Right lobe of liver (tissue), 6 donors: ENCODE measurements around the gene TLX2. TPM values are rescaled to one million over a fixed set of nuclear protein-coding genes. Genes with fewer than 3 reads are reported as not detected.

ENCODE experiments used
- ATAC-seq, 4 donors: fragments of 200-7000 bp; cut with Tn5 transposase; one replicate each; pipeline ENCODE4 v1.9.1; 2020; ENCODE audit warnings: mild to moderate bottlenecking in 4 of 4, moderate library complexity in 4 of 4
- DNase-seq, 3 donors: peaks; one replicate each; pipeline ENCODE4 v3.0.0-alpha.2; 2020
- H3K27ac ChIP-seq, 3 donors: fragments of 200-600 bp; one replicate each; pipeline ENCODE4 v1.8.0; 2022
- H3K27me3 ChIP-seq, 2 donors: fragments of 200-600 bp; one replicate each; pipeline ENCODE4 v1.8.0; 2022
- H3K36me3 ChIP-seq, 4 donors: fragments of 200-600 bp; sonication (generic) in 1 of 4; one replicate each; pipeline versions ENCODE4 v1.5.1 to v1.8.0; 2017 to 2022; ENCODE audit warnings: control low read depth in 1 of 4
- H3K4me1 ChIP-seq, 4 donors: fragments of 200-600 bp; sonication (generic) in 1 of 4; one replicate each; pipeline versions ENCODE4 v1.5.1 to v1.8.0; 2017 to 2022; ENCODE audit warnings: control low read depth in 1 of 4
- H3K4me3 ChIP-seq, 3 donors: fragments of 200-600 bp; one replicate each; pipeline ENCODE4 v1.8.0; 2022
- H3K9me3 ChIP-seq, 4 donors: fragments of 200-600 bp; sonication (generic) in 1 of 4; one replicate each; pipeline versions ENCODE4 v1.5.1 to v1.8.0; 2017 to 2022; ENCODE audit warnings: control low read depth in 1 of 4
- POLR2A ChIP-seq: fragments of 450-650 bp; IDR thresholded peaks from one replicate; pipeline ENCODE4 v1.6.1; 2017; ENCODE audit warnings: antibody characterized with exemption, mild to moderate bottlenecking
- WGBS: methylation state at CpG from one replicate; pipeline ENCODE4 v1.1.6; 2018; ENCODE audit warnings: low coverage, low lambda C conversion rate; ENCODE audit not compliant: insufficient coverage; ENCODE audit errors: missing lambda C conversion rate; 5-methylcytosine and 5-hydroxymethylcytosine counted together
- intact Hi-C, 2 donors: fragments of 100-400 bp; cut with DNase I; formaldehyde crosslinking; loops; one replicate each; pipeline versions ENCODE4 v1.11.2 to v1.14.1; 2022
- total RNA-seq, 6 experiments: library from RNA; depleted of rRNA in 2 of 6; stranded (reverse); fragments of >200 nt in 2 of 6; fragmentation: NEBNext Ultra II Directional in 3 of 6; extraction: Animal tissue kit (Norgen Biotek cat#: 25700) in 3 of 6; gene quantifications; one replicate each; pipeline versions ENCODE4 v1.1.0 to v1.2.4, GENCODE V29; 2016 to 2023
- TF ChIP-seq, protein P1 (sequence below), 4 donors: fragments of 200-600 bp in 3 of 4; fragments of 450-650 bp in 1 of 4; IDR thresholded peaks; one replicate each; pipeline versions ENCODE4 v1.5.1 to v1.8.0; 2016 to 2022; ENCODE audit warnings: antibody characterized with exemption in 4 of 4, mild to moderate bottlenecking in 2 of 4
- donor health status: DM: no; HTN: yes; CAD: no.
- donor health status: DM: no; HTN: no; CAD: no.
- donor health status: DM: no; HTN: no; CAD: no.
- donor health status: DM: no; HTN: yes; CAD: no.
- donor health status: DM: no; HTN: yes; CAD: no.

The TLX2 gene
- total RNA-seq, 6 experiments from 2014 or later: not detected

- 5% methylated on average over 7 of the region's 7 CpGs for WGBS
- Histone ChIP-seq H3K9me3 (no peaks in the 10 kb centered on the region), H3K27me3 (no peaks in the 10 kb centered on the region), H3K27ac (peak overlapping the region; percentile 66 to 91 (median 88)), H3K4me1 (peaks cover 0 to 29% (median 5%) of the 10 kb centered on the region in 4 donors), H3K36me3 (peaks cover 0 to 16% (median 5%) of the 10 kb centered on the region in 4 donors), H3K4me3 (peak overlapping the region; percentile 56 to 65 (median 57))
- TF ChIP-seq, protein P1, sequence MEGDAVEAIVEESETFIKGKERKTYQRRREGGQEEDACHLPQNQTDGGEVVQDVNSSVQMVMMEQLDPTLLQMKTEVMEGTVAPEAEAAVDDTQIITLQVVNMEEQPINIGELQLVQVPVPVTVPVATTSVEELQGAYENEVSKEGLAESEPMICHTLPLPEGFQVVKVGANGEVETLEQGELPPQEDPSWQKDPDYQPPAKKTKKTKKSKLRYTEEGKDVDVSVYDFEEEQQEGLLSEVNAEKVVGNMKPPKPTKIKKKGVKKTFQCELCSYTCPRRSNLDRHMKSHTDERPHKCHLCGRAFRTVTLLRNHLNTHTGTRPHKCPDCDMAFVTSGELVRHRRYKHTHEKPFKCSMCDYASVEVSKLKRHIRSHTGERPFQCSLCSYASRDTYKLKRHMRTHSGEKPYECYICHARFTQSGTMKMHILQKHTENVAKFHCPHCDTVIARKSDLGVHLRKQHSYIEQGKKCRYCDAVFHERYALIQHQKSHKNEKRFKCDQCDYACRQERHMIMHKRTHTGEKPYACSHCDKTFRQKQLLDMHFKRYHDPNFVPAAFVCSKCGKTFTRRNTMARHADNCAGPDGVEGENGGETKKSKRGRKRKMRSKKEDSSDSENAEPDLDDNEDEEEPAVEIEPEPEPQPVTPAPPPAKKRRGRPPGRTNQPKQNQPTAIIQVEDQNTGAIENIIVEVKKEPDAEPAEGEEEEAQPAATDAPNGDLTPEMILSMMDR (IDR thresholded peaks at IDR 0.05): no peak
- TF ChIP-seq POLR2A: no peak
- DNase-seq (no peak), ATAC-seq (peak; percentile 8 to 19 (median 14))
- intact Hi-C loops: no loop called here
Observed at GRCh38 chr2:74472945-74473258, 41.3 kb upstream of the TLX2 start.

- Histone ChIP-seq H3K27me3 (no peaks in the 10 kb centered on the region), H3K27ac (no peak overlapping the region), H3K9me3 (no peaks in the 10 kb centered on the region), H3K36me3 (peaks cover 0 to 20% (median 5%) of the 10 kb centered on the region in 4 donors), H3K4me3 (no peak overlapping the region), H3K4me1 (peaks cover 0 to 29% (median 5%) of the 10 kb centered on the region in 4 donors)
- no peak for ATAC-seq
- TF ChIP-seq, protein P1 (IDR thresholded peaks at IDR 0.05): no peak
- TF ChIP-seq POLR2A: no peak
- no peak for DNase-seq
- WGBS: 88% methylated on average over 3 of the region's 6 CpGs
- intact Hi-C loops: no loop called here
Observed at GRCh38 chr2:74474481-74474880, 39.8 kb upstream of the TLX2 start.

DNA sequence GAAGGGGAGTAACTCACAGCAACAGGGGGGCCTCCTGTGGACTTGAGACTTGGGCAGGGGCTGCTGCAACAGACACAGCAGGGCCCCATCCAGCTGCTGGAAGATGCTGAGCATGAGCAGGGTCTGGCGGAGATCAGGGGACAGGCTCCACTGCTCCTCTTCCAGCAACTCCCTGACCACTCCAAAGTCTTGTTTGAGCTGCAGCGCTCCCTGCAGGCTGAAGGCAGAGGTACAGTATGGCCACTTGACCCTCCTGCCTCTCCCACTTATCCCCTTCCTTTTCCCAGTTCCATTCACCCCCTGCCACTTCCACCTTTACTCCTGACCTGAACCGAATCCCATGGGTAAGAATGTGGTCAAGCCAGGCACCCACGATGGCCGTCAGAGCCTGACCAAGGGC lies 39.4 kb upstream of the TLX2 start:
- WGBS: no CpG with 5 or more reads among the region's 5 CpGs
- Histone ChIP-seq H3K9me3 (no peaks in the 10 kb centered on the region), H3K36me3 (peaks cover 0 to 20% (median 5%) of the 10 kb centered on the region in 4 donors), H3K4me3 (no peak overlapping the region), H3K4me1 (peaks cover 0 to 29% (median 5%) of the 10 kb centered on the region in 4 donors), H3K27ac (no peak overlapping the region), H3K27me3 (no peaks in the 10 kb centered on the region)
- TF ChIP-seq, protein P1 (IDR thresholded peaks at IDR 0.05): peak in 2 of 4 donors; percentile 9
- no peak for TF ChIP-seq POLR2A
- DNase-seq: no peak
- intact Hi-C loops: no loop called here
- no peak for ATAC-seq

GRCh38 chr2:74481431-74481830 lies 32.8 kb upstream of the TLX2 start:
- peak overlapping the region; percentile 93 to 99 (median 97) for H3K4me3 ChIP-seq
- peaks cover 0 to 16% (median 2%) of the 10 kb centered on the region in 4 donors for H3K36me3 ChIP-seq
- WGBS: 38% methylated on average over 1 of the region's 3 CpGs
- H3K4me1 ChIP-seq: peaks cover 0 to 46% (median 10%) of the 10 kb centered on the region in 4 donors
- no peak for DNase-seq
- TF ChIP-seq, protein P1 (IDR thresholded peaks at IDR 0.05): no peak
- no peak for TF ChIP-seq POLR2A
- no peaks in the 10 kb centered on the region for H3K27me3 ChIP-seq
- H3K9me3 ChIP-seq: no peaks in the 10 kb centered on the region
- H3K27ac ChIP-seq: no peak overlapping the region
- no peak for ATAC-seq
- intact Hi-C loops: no loop called here
